Activated T-cell treated with anti-CD3 and anti-CD28 coated beads for 24 hours (primary cell): Measurements from ENCODE around the gene SORCS2.

Experiments
- DNase-seq: peaks from one replicate; pipeline ENCODE4 v3.0.0-alpha.2; 2020; ENCODE audit warnings: low read depth

SORCS2 gene

DNA sequence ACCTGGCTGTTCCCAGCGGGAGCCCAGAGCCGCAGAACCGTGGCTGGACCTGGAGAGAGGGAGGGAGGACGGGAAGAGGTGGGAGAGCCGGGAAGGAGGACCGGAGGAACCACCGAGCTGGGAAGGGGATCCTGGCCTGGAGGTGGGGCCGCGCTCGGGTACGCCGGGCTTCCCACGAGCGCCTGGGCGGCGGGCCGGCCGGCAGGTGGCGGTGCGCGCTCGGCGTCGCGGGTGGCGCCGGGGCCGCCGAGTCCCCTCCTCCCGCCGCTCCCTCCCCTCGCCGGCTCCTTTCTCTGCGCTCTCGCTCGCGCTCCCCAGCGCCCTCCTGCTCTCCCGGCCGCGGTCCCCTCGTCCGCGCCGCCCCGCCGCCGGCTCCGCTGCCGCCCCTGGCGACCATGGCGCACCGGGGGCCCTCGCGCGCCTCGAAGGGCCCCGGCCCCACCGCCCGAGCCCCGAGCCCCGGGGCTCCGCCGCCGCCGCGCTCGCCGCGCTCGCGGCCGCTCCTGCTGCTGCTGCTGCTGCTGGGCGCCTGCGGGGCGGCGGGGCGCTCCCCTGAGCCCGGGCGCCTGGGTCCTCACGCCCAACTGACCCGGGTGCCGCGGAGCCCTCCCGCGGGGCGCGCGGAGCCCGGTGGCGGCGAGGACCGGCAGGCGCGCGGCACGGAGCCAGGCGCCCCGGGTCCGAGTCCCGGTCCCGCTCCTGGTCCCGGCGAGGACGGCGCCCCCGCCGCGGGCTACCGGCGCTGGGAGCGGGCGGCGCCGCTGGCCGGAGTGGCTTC lies at the start of gene SORCS2:
TSS of gene SORCS2 (plus strand) at position 287 of the 778 bp plus-strand sequence.
- peak; percentile 44 for DNase-seq

DNA sequence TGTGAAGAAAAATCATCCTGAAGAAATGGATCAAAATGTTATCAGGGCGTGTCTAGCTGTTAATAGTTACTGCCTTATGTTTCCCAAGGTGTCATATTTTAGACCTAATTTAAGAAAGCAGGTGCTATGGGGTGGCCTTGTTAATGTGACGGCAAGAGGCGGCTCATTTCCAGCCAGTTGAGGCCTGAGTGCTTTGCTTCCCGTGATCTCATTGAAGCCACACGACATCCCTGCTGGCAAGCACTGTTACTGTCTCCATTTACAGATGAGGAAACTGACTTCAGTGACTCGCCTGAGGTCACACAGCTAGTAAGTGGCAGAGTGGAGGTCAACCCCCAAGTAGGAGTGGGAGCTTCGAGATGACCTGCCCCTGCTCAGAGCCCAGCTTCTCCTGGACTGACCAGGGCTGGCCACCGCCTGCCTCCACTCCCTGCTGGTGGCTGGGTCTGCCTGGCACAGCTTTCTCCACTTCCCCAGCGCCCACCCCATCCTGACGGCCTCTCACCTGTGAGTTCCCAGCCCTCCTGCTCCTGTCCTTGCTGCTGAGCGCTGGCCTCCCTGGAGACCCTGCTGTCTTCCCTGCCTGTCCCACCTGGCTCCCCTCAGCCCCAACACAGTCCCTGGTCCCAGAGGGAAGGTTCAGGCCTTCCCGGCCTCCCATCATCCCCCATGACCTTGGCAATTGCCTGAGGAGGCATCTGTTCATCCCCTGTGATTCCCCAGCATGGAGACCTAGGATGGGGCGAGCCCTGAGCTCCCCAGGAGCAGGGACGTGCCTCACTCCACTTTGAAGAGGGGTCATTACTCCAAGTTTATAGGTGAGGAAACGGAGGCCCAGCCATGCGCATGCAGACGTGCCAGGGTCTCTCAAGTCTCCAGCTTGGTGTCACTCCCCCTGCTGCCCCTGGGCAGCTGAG lies 47.7 kb upstream of the SORCS2 start:
- DNase-seq, result no peak

DNA sequence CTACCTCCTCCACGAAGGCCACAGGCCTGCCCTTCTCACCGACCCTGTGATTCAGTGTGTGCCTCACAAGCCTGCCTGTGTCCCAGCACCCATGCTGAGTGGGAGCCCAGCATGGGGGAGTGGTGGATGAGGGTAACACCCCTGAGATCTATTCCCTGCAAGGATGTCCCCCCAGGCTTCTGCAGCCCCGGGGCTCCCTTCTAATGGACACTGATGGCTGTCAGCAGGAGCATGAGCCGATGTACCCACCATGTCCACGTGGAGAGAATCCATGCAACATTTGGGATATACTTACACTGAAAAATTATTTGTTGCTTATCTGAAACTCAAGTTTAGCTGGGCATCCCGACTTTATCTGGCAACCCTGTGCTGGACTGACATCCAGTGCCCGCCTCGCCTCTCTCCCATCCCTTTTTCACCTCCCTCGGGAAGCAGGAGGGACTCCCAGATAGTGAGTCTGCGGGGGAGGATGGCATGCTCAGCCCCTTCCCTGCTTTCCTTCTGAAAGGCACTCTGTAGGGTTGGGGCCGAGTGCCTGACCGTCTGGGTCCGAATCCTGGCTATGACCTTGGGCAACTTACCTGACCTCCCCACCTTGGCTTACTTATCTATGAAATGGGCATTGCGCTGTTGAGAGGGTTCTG lies 46.9 kb upstream of the SORCS2 start:
- DNase-seq, result no peak

DNA sequence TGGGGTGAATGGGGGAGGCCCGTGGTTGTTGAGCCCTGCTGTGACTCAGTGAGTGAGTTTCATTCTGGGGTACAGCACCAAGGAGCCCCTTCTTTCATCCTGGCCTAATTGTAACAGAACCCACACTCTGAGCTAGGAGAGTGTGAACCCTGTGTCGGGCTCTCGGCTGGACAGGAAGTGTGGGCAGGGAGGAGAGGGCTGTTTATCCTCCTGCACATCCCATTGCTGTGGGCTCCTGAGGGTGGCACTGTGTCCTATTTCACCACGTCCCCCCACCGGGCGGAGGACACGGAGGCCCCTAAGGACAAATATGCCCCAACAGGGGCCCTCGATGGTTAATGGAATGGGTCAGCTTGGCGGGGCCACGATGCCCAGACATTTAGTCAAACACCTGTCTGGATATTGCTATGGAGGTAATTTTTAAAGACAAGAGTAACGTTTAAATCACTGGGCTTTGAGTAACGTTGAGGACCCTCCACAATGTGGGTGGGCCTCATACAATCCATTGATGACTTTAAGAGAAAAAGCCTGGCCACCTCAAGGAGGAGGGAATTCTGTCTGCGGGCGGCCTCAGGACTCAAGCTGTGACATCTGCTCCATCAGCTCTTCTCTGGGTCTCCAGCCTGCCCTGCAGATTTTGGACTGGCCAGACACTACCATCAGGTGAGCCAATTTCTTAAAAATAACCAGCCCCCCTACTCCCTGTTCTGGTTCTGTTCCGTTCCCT lies 46.1 kb upstream of the SORCS2 start:
- no peak for DNase-seq

- DNase-seq, result no peak
Observed at GRCh38 chr4:7146786-7147115, 45.6 kb upstream of the SORCS2 start.

GRCh38 chr4:7147261-7147660 lies 45.1 kb upstream of the SORCS2 start:
- DNase-seq, result no peak

- no peak for DNase-seq
Observed at GRCh38 chr4:7147661-7148310, 44.6 kb upstream of the SORCS2 start.

- DNase-seq, result no peak
Observed at GRCh38 chr4:7148337-7148736, 44.0 kb upstream of the SORCS2 start.

GRCh38 chr4:7150036-7150635 lies 42.2 kb upstream of the SORCS2 start:
- DNase-seq, result no peak

- no peak for DNase-seq
Observed at GRCh38 chr4:7151668-7152227, 40.6 kb upstream of the SORCS2 start.

- no peak for DNase-seq
Observed at GRCh38 chr4:7153711-7154110, 38.6 kb upstream of the SORCS2 start.

- no peak for DNase-seq
Observed at GRCh38 chr4:7154351-7154981, 37.9 kb upstream of the SORCS2 start.

- DNase-seq, result no peak
Observed at GRCh38 chr4:7155590-7156071, 36.7 kb upstream of the SORCS2 start.

- DNase-seq, result no peak
Observed at GRCh38 chr4:7156328-7156727, 36.0 kb upstream of the SORCS2 start.

GRCh38 chr4:7156761-7157488 lies 35.4 kb upstream of the SORCS2 start:
- no peak for DNase-seq

GRCh38 chr4:7157666-7158065 lies 34.7 kb upstream of the SORCS2 start:
- no peak for DNase-seq

DNA sequence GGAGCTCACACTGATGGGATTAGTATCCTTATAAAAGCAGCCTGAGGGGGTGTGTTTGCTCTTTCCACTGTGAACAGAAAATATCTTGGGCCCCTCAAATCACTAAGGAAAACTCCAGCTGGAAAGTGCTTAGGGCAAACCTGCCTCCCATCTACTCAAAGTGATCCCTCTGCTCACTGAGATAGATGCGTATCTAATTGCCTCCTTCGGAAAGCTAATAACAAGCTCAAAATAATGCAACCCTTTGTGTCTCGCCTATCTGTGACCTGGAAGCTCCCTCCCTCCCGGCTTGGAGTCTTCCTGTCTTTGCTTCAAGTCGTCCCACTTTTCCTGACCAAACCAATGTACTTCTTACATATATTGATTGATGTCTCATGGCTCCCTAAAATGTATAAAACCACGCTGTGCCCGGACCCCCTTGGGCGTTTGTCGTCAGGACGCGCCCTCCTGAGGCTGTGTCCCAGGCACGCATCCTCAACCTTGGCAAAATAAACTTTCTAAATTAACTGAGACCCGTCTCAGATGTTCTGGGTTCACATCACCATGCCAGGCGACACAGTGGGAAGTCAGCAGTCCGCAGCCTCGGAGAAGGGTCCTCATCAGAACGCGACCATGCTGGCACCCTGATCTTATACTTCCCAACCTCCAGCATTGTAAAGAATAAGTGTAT lies 34.1 kb upstream of the SORCS2 start:
- DNase-seq, result no peak

DNA sequence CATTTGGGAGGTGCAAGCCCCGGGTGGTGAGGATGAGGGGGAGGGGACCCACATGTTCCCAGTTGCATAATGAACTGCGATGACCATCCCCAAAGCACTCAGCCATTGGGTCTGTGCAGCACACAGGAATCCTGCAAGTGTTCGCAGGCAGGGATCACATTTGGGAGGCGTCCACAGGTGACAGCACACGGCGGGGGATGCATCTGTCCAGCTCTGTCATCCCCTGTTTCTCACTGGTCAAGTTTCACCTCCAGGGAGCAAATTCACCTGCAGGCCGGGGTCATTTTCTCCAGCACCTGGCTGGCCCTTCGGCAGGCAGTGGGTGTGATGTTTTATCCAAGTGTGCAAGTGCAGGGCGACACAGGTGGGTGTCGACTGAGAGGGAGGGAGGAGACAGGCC lies 33.3 kb upstream of the SORCS2 start:
- DNase-seq, result no peak

GRCh38 chr4:7159923-7160322 lies 32.4 kb upstream of the SORCS2 start:
- DNase-seq, result no peak
